Stomach (tissue), 9 donors: ENCODE measurements around the gene CERK. TPM values are rescaled to one million over a fixed set of nuclear protein-coding genes. Genes with fewer than 3 reads are reported as not detected.

ENCODE experiments used
- DNase-seq, 2 donors: peaks; one replicate each; pipeline versions ENCODE4 v3.0.0 to v3.0.0-alpha.2; 2013 to 2019
- H3K27ac ChIP-seq, 5 donors: fragments of 200-600 bp in 4 of 5; sonication (generic) in 4 of 5; one replicate each; pipeline ENCODE4 v1.5.1; 2013 to 2019; ENCODE audit warnings: mild to moderate bottlenecking in 1 of 5, moderate library complexity in 1 of 5
- H3K27me3 ChIP-seq, 3 donors: fragments of 200-600 bp; sonication (generic); one replicate each; pipeline ENCODE4 v1.5.1; 2017 to 2019; ENCODE audit warnings: mixed run types in 1 of 3
- H3K36me3 ChIP-seq, 4 donors: fragments of 200-600 bp; sonication (generic); 1 replicate in 3 of 4; 2 replicates in 1 of 4; pipeline ENCODE4 v1.5.1; 2016 to 2019
- H3K4me1 ChIP-seq, 4 donors: fragments of 200-600 bp; sonication (generic); one replicate each; pipeline ENCODE4 v1.5.1; 2016 to 2019
- H3K4me3 ChIP-seq, 4 donors: fragments of 200-600 bp; sonication (generic) in 3 of 4; one replicate each; pipeline ENCODE4 v1.5.1; 2016 to 2019; ENCODE audit warnings: mild to moderate bottlenecking in 1 of 4
- H3K9me3 ChIP-seq, 4 donors: fragments of 200-600 bp; sonication (generic); one replicate each; pipeline ENCODE4 v1.5.1; 2016 to 2019
- CTCF ChIP-seq, 7 experiments: fragments of 450-650 bp in 4 of 7; fragments of 200-600 bp in 3 of 7; sonication (generic) in 3 of 7; IDR thresholded peaks; one replicate each; pipeline ENCODE4 v1.5.1; 2016 to 2019; ENCODE audit warnings: antibody characterized with exemption in 7 of 7, control low read depth in 2 of 7, mild to moderate bottlenecking in 1 of 7
- EP300 ChIP-seq: sonication (generic); formaldehyde crosslinking; IDR thresholded peaks from one replicate; pipeline ENCODE4 v1.6.1; 2017; ENCODE audit warnings: antibody characterized with exemption
- POLR2A ChIP-seq, 4 donors: fragments of 450-650 bp; IDR thresholded peaks; one replicate each; pipeline ENCODE4 v1.6.1; 2016; ENCODE audit warnings: antibody characterized with exemption in 4 of 4, control low read depth in 2 of 4, mild to moderate bottlenecking in 1 of 4, moderate library complexity in 1 of 4
- POLR2AphosphoS5 ChIP-seq, 3 donors: sonication (generic); formaldehyde crosslinking; IDR thresholded peaks; one replicate each; pipeline ENCODE4 v1.6.1; 2016; ENCODE audit warnings: antibody characterized with exemption in 3 of 3
- WGBS, 5 donors: extraction: QIAGEN DNeasy Blood & Tissue Kit in 3 of 5; methylation state at CpG; one replicate each; pipeline versions ENCODE4 v1.1.5 to v1.1.7; 2013 to 2018; 5-methylcytosine and 5-hydroxymethylcytosine counted together
- intact Hi-C: fragments of 100-400 bp; cut with DNase I; formaldehyde crosslinking; loops from one replicate; pipeline ENCODE4 v1.15.1; 2023; ENCODE audit warnings: low total_unique reads
- polyA plus RNA-seq, 3 donors: library from polyadenylated mRNA; stranded (reverse); fragments of 200-250 nt; gene quantifications; one replicate each; pipeline ENCODE4 v1.2.3, GENCODE V29; 2013
- total RNA-seq, 5 donors: library from RNA; depleted of rRNA; stranded (reverse); fragments of >200 nt; gene quantifications; one replicate each; pipeline versions ENCODE4 v1.1.0 to v1.2.3, GENCODE V29; 2014 to 2016
- donor health status: healthy with polysubstance abuse.
- donor health status: Bipolar disorder and iron deficiency.
- donor health status: healthy.

The CERK gene
- total and polyA plus RNA-seq, 8 donors, result 12.5 to 59.4 (median 31.5) TPM

GRCh38 chr22:46741974-46742519 is 4.0 kb upstream of the CERK start:
- intact Hi-C loops, result no loop called here
- Histone ChIP-seq H3K27ac (no peak overlapping the region), H3K9me3 (no peaks in the 10 kb centered on the region), H3K4me3 (no peak overlapping the region), H3K4me1 (peaks cover 29 to 59% (median 51%) of the 10 kb centered on the region in 4 donors), H3K27me3 (peaks cover 0 to 7% (median 0%) of the 10 kb centered on the region in 3 donors), H3K36me3 (no peaks in the 10 kb centered on the region)
- TF ChIP-seq POLR2A (IDR thresholded peaks at IDR 0.05), result no peak
- TF ChIP-seq POLR2AphosphoS5 (IDR thresholded peaks at IDR 0.05), result no peak
- DNase-seq, result no peak
- 77 to 89% (median 87%) methylated on average over 5 to 6 of the region's 6 CpGs for WGBS, 5 donors

GRCh38 chr22:46740910-46741780 is 3.1 kb upstream of the CERK start:
- Histone ChIP-seq H3K4me1 (peaks cover 38 to 68% (median 60%) of the 10 kb centered on the region in 4 donors), H3K9me3 (no peaks in the 10 kb centered on the region), H3K4me3 (no peak overlapping the region), H3K36me3 (no peaks in the 10 kb centered on the region), H3K27me3 (no peaks in the 10 kb centered on the region), H3K27ac (peak overlapping the region in 3 of 5 donors; percentile 9 to 54 (median 21))
- WGBS, 5 donors, result 60 to 74% (median 67%) methylated on average over 12 to 14 of the region's 14 CpGs
- TF ChIP-seq POLR2A (IDR thresholded peaks at IDR 0.05) (no peak), EP300 (no peak), POLR2AphosphoS5 (IDR thresholded peaks at IDR 0.05) (no peak), CTCF (IDR thresholded peaks at IDR 0.05) (no peak)
- intact Hi-C loops, result no loop called here
- peak in 1 of 2 donors; percentile 60 for DNase-seq

GRCh38 chr22:46739094-46739870 is 1.2 kb upstream of the CERK start:
- Histone ChIP-seq H3K4me3 (peak overlapping the region; percentile 86 to 93 (median 90)), H3K27me3 (no peaks in the 10 kb centered on the region), H3K9me3 (no peaks in the 10 kb centered on the region), H3K36me3 (no peaks in the 10 kb centered on the region), H3K4me1 (peaks cover 56 to 80% (median 75%) of the 10 kb centered on the region in 4 donors), H3K27ac (peak overlapping the region; percentile 87 to 96 (median 95))
- no peak for TF ChIP-seq EP300
- no peak for TF ChIP-seq POLR2A (IDR thresholded peaks at IDR 0.05)
- TF ChIP-seq CTCF (IDR thresholded peaks at IDR 0.05), result peak in 1 of 7 experiments; percentile 45
- TF ChIP-seq POLR2AphosphoS5 (IDR thresholded peaks at IDR 0.05), result no peak
- 52 to 80% (median 65%) methylated on average over 11 to 20 of the region's 20 CpGs for WGBS, 5 donors
- intact Hi-C loops, result no loop called here
- DNase-seq, result peak; percentile 64 to 73

- intact Hi-C loops, result no loop called here
- DNase-seq, result no peak
- WGBS, 5 donors, result 8 to 18% (median 12%) methylated on average over 5 to 20 of the region's 20 CpGs
Observed at GRCh38 chr22:46738647-46739093, 618 bp upstream of the CERK start.

More at GRCh38 chr22:46738647-46739093, 618 bp upstream of the CERK start:
- Histone ChIP-seq H3K9me3 (no peaks in the 10 kb centered on the region), H3K27ac (peak overlapping the region; percentile 87 to 96 (median 95)), H3K27me3 (no peaks in the 10 kb centered on the region), H3K4me3 (peak overlapping the region; percentile 86 to 93 (median 90)), H3K36me3 (no peaks in the 10 kb centered on the region), H3K4me1 (peaks cover 62 to 84% (median 80%) of the 10 kb centered on the region in 4 donors)
- TF ChIP-seq EP300 (no peak), CTCF (IDR thresholded peaks at IDR 0.05) (no peak), POLR2A (IDR thresholded peaks at IDR 0.05) (no peak), POLR2AphosphoS5 (IDR thresholded peaks at IDR 0.05) (no peak)
